Ovary (tissue), 3 donors: Measurements from ENCODE around the gene SEMA5A.

Experiments used
- CTCF ChIP-seq, 3 donors: fragments of 450-650 bp in 2 of 3; fragments of 200-600 bp in 1 of 3; IDR thresholded peaks; one replicate each; pipeline versions ENCODE4 v1.5.1 to v1.8.0; 2016 to 2022; ENCODE audit warnings: antibody characterized with exemption in 3 of 3, mild to moderate bottlenecking in 1 of 3
- EP300 ChIP-seq: sonication (generic); formaldehyde crosslinking; IDR thresholded peaks from one replicate; pipeline ENCODE4 v1.6.1; 2017; ENCODE audit warnings: antibody characterized with exemption
- POLR2A ChIP-seq: fragments of 450-650 bp; IDR thresholded peaks from one replicate; pipeline ENCODE4 v1.6.1; 2017; ENCODE audit warnings: antibody characterized with exemption, mild to moderate bottlenecking, moderate library complexity
- donor health status: DM: no; HTN: no; CAD: no.

GRCh38 chr5:9105851-9106250 lies 440.0 kb downstream of the SEMA5A start:
- TF ChIP-seq CTCF (IDR thresholded peaks at IDR 0.05) (no peak), POLR2A (no peak), EP300 (no peak)
